ENCODE data around the gene NECTIN1.

The NECTIN1 gene

GRCh38 chr11:119637481-119637880 lies 91.5 kb downstream of the NECTIN1 start:
- no peak for DNase-seq

- DNase-seq, result no peak
These were observed 93.2 kb downstream of the NECTIN1 start for GRCh38 chr11:119635776-119636175.

GRCh38 chr11:119635041-119635740 lies 93.8 kb downstream of the NECTIN1 start:
- DNase-seq, result no peak

- DNase-seq, result no peak
These were observed 94.7 kb downstream of the NECTIN1 start for GRCh38 chr11:119634301-119634700.

- DNase-seq, result no peak
These were observed 99.0 kb downstream of the NECTIN1 start for GRCh38 chr11:119629834-119630624.

GRCh38 chr11:119629085-119629484 lies 99.9 kb downstream of the NECTIN1 start:
- no peak for DNase-seq

GRCh38 chr11:119627286-119627685 lies 101.7 kb downstream of the NECTIN1 start:
- DNase-seq, result no peak

- DNase-seq, result no peak
These were observed 102.1 kb downstream of the NECTIN1 start for GRCh38 chr11:119626871-119627270.

- no peak for DNase-seq
These were observed 102.7 kb downstream of the NECTIN1 start for GRCh38 chr11:119626197-119626841.

- DNase-seq, result no peak
These were observed 103.6 kb downstream of the NECTIN1 start for GRCh38 chr11:119625206-119625978.

GRCh38 chr11:119624629-119625028 lies 104.4 kb downstream of the NECTIN1 start:
- DNase-seq, result no peak

GRCh38 chr11:119624102-119624615 lies 104.8 kb downstream of the NECTIN1 start:
- no peak for DNase-seq

GRCh38 chr11:119623682-119624081 lies 105.3 kb downstream of the NECTIN1 start:
- no peak for DNase-seq

- no peak for DNase-seq
These were observed 106.4 kb downstream of the NECTIN1 start for GRCh38 chr11:119622454-119623143.

GRCh38 chr11:119619665-119620064 lies 109.3 kb downstream of the NECTIN1 start:
- no peak for DNase-seq

GRCh38 chr11:119618208-119618909 lies 110.6 kb downstream of the NECTIN1 start:
- no peak for DNase-seq

- no peak for DNase-seq
These were observed 111.7 kb downstream of the NECTIN1 start for GRCh38 chr11:119617340-119617713.

GRCh38 chr11:119616586-119617339 lies 112.2 kb downstream of the NECTIN1 start:
- DNase-seq, result no peak

GRCh38 chr11:119615882-119616196 lies 113.2 kb downstream of the NECTIN1 start:
- no peak for DNase-seq

GRCh38 chr11:119615003-119615881 lies 113.8 kb downstream of the NECTIN1 start:
- no peak for DNase-seq
